Measurements from ENCODE around the gene ANKRD9.

The ANKRD9 gene

DNA sequence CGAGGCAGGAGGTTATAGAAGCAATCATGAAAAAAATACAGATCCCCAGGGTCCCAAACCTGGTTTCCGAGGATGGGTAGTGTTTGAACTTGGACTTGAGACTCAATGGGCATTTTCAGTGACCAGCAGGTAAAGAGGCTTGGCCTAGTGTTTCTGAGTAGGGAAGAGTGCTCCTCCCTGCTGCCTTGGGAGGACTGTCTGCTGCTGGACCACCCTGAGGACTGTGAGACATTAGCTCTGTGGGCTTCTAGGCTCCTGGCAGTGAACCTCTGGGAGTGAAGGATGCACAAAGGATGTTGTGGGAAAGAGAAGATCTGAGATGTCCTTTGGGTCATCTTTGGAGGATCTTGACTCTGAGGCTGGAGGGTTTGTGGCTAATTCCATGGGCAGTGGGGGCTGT lies 30.5 kb downstream of the ANKRD9 start:
- no peak overlapping the region for H3K4ac ChIP-seq (ENCODE audit: low read depth, low read length)
- H2BK5ac ChIP-seq (ENCODE audit: low read depth, low read length, poor library complexity) = no peak overlapping the region
- H2BK12ac ChIP-seq (ENCODE audit: low read length) = no peak overlapping the region
- H4K91ac ChIP-seq (ENCODE audit: low read depth, low read length) = no peak overlapping the region
- no peak overlapping the region for H4K12ac ChIP-seq (ENCODE audit: low read depth, low read length)
- H3K18ac ChIP-seq (ENCODE audit: low read length) = no peak overlapping the region
- no peak overlapping the region for H3K14ac ChIP-seq (ENCODE audit: low read length)
- H3K9ac ChIP-seq (ENCODE audit: low read length) = no peak overlapping the region
- no peak overlapping the region for H2AFZ ChIP-seq (ENCODE audit: insufficient read depth, low read length, poor library complexity)
- H3K4me2 ChIP-seq (ENCODE audit: low read length) = no peak overlapping the region
- no peaks in the 10 kb centered on the region for H3K27me3 ChIP-seq (ENCODE audit: insufficient read depth, low read length)
- WGBS (ENCODE audit: extremely low coverage, insufficient coverage, insufficient read length) = no CpG with 5 or more reads among the region's 2 CpGs
- H3K9me3 ChIP-seq (ENCODE audit: insufficient read depth, low read depth, low read length) = peaks cover 2% of the 10 kb centered on the region
- no peak overlapping the region for H3K23ac ChIP-seq (ENCODE audit: low read length)
- no peak overlapping the region for H4K8ac ChIP-seq (ENCODE audit: low read depth, low read length)
- H3K4me1 ChIP-seq (ENCODE audit: control insufficient read depth in 1 of 2, insufficient read depth in 2 of 2, low read length in 2 of 2) = peaks cover 2 to 3% of the 10 kb centered on the region in 2 experiments
- H2BK120ac ChIP-seq (ENCODE audit: insufficient read depth, low read length, poor library complexity) = no peak overlapping the region
- H3K27ac ChIP-seq (ENCODE audit: low read depth, low read length) = no peak overlapping the region
- no peak overlapping the region for H2AK5ac ChIP-seq (ENCODE audit: low read length)
- no peak overlapping the region for H3K4me3 ChIP-seq (ENCODE audit: low read depth, low read length)
- DNase-seq = no peak
- no peaks in the 10 kb centered on the region for H3K79me1 ChIP-seq (ENCODE audit: low read length)
- peaks cover 2 to 3% of the 10 kb centered on the region in 2 experiments for H3K36me3 ChIP-seq (ENCODE audit: control insufficient read depth in 1 of 2, insufficient read depth in 2 of 2, low read length in 2 of 2)
- H3K79me2 ChIP-seq (ENCODE audit: control insufficient read depth, insufficient read depth, low read length, poor library complexity) = no peaks in the 10 kb centered on the region

- Histone ChIP-seq H3K79me1 (ENCODE audit: low read length) (no peaks in the 10 kb centered on the region), H2BK12ac (ENCODE audit: low read length) (no peak overlapping the region), H3K4me3 (ENCODE audit: low read depth, low read length) (no peak overlapping the region), H3K4ac (ENCODE audit: low read depth, low read length) (no peak overlapping the region), H3K9ac (ENCODE audit: low read length) (no peak overlapping the region), H2BK120ac (ENCODE audit: insufficient read depth, low read length, poor library complexity) (no peak overlapping the region), H3K9me3 (ENCODE audit: insufficient read depth, low read depth, low read length) (peaks cover 2% of the 10 kb centered on the region), H3K36me3 (ENCODE audit: control insufficient read depth in 1 of 2, insufficient read depth in 2 of 2, low read length in 2 of 2) (peaks cover 3 to 4% of the 10 kb centered on the region in 2 experiments), H2AFZ (ENCODE audit: insufficient read depth, low read length, poor library complexity) (no peak overlapping the region), H3K79me2 (ENCODE audit: control insufficient read depth, insufficient read depth, low read length, poor library complexity) (no peaks in the 10 kb centered on the region), H3K27ac (ENCODE audit: low read depth, low read length) (no peak overlapping the region), H3K18ac (ENCODE audit: low read length) (no peak overlapping the region), H4K8ac (ENCODE audit: low read depth, low read length) (no peak overlapping the region), H3K27me3 (ENCODE audit: insufficient read depth, low read length) (no peaks in the 10 kb centered on the region), H2AK5ac (ENCODE audit: low read length) (no peak overlapping the region), H3K14ac (ENCODE audit: low read length) (no peak overlapping the region), H3K4me2 (ENCODE audit: low read length) (no peak overlapping the region), H4K12ac (ENCODE audit: low read depth, low read length) (no peak overlapping the region), H4K91ac (ENCODE audit: low read depth, low read length) (no peak overlapping the region), H2BK5ac (ENCODE audit: low read depth, low read length, poor library complexity) (no peak overlapping the region), H3K4me1 (ENCODE audit: control insufficient read depth in 1 of 2, insufficient read depth in 2 of 2, low read length in 2 of 2) (peaks cover 0 to 3% of the 10 kb centered on the region in 2 experiments), H3K23ac (ENCODE audit: low read length) (no peak overlapping the region)
- no peak for DNase-seq
- no CpG with 5 or more reads among the region's 5 CpGs for WGBS (ENCODE audit: extremely low coverage, insufficient coverage, insufficient read length)
Observed at GRCh38 chr14:102474934-102475333, 34.6 kb downstream of the ANKRD9 start.

DNA sequence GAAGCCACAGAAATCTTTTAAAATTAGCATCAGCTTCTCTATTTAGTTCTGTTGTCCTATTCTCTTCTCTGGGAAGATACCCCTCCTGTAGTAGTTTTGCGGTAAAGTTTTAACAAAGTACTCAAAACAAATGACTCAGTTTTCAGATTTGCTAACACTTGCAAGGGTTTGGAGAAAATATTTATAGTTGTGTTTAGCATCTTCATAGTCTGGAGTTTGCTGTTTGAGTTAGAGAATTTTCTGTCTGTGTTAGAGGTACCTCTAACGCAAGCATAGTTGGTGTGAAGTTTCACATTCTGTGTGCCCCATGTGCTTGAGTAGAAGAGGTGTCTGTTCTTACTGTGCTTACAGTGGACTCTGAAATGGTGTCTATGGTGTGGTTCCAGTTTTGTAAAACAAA lies 36.0 kb downstream of the ANKRD9 start:
- H2BK12ac ChIP-seq (ENCODE audit: low read length) = no peak overlapping the region
- no CpG with 5 or more reads among the region's 2 CpGs for WGBS (ENCODE audit: extremely low coverage, insufficient coverage, insufficient read length)
- DNase-seq = no peak
- no peak overlapping the region for H3K14ac ChIP-seq (ENCODE audit: low read length)
- H4K91ac ChIP-seq (ENCODE audit: low read depth, low read length) = no peak overlapping the region
- H4K8ac ChIP-seq (ENCODE audit: low read depth, low read length) = no peak overlapping the region
- no peak overlapping the region for H3K4me3 ChIP-seq (ENCODE audit: low read depth, low read length)
- H2AK5ac ChIP-seq (ENCODE audit: low read length) = no peak overlapping the region
- H3K9ac ChIP-seq (ENCODE audit: low read length) = no peak overlapping the region
- H2BK120ac ChIP-seq (ENCODE audit: insufficient read depth, low read length, poor library complexity) = no peak overlapping the region
- no peak overlapping the region for H3K27ac ChIP-seq (ENCODE audit: low read depth, low read length)
- H2BK5ac ChIP-seq (ENCODE audit: low read depth, low read length, poor library complexity) = no peak overlapping the region
- H3K4me1 ChIP-seq (ENCODE audit: control insufficient read depth in 1 of 2, insufficient read depth in 2 of 2, low read length in 2 of 2) = peaks cover 0 to 3% of the 10 kb centered on the region in 2 experiments
- no peak overlapping the region for H3K18ac ChIP-seq (ENCODE audit: low read length)
- no peak overlapping the region for H2AFZ ChIP-seq (ENCODE audit: insufficient read depth, low read length, poor library complexity)
- H3K36me3 ChIP-seq (ENCODE audit: control insufficient read depth in 1 of 2, insufficient read depth in 2 of 2, low read length in 2 of 2) = peaks cover 2 to 3% of the 10 kb centered on the region in 2 experiments
- H3K23ac ChIP-seq (ENCODE audit: low read length) = no peak overlapping the region
- H3K9me3 ChIP-seq (ENCODE audit: insufficient read depth, low read depth, low read length) = peaks cover 2% of the 10 kb centered on the region
- peaks cover 1% of the 10 kb centered on the region for H3K79me1 ChIP-seq (ENCODE audit: low read length)
- no peak overlapping the region for H3K4me2 ChIP-seq (ENCODE audit: low read length)
- H4K12ac ChIP-seq (ENCODE audit: low read depth, low read length) = no peak overlapping the region
- no peaks in the 10 kb centered on the region for H3K79me2 ChIP-seq (ENCODE audit: control insufficient read depth, insufficient read depth, low read length, poor library complexity)
- H3K27me3 ChIP-seq (ENCODE audit: insufficient read depth, low read length) = no peaks in the 10 kb centered on the region
- H3K4ac ChIP-seq (ENCODE audit: low read depth, low read length) = no peak overlapping the region

GRCh38 chr14:102472791-102473150 lies 36.8 kb downstream of the ANKRD9 start:
- peaks cover 2% of the 10 kb centered on the region for H3K9me3 ChIP-seq (ENCODE audit: insufficient read depth, low read depth, low read length)
- peaks cover 0 to 3% of the 10 kb centered on the region in 2 experiments for H3K4me1 ChIP-seq (ENCODE audit: control insufficient read depth in 1 of 2, insufficient read depth in 2 of 2, low read length in 2 of 2)
- no peak overlapping the region for H4K8ac ChIP-seq (ENCODE audit: low read depth, low read length)
- H3K79me1 ChIP-seq (ENCODE audit: low read length) = peaks cover 1% of the 10 kb centered on the region
- no peak overlapping the region for H2BK12ac ChIP-seq (ENCODE audit: low read length)
- no peak overlapping the region for H3K27ac ChIP-seq (ENCODE audit: low read depth, low read length)
- no peak overlapping the region for H3K18ac ChIP-seq (ENCODE audit: low read length)
- peaks cover 2 to 3% of the 10 kb centered on the region in 2 experiments for H3K36me3 ChIP-seq (ENCODE audit: control insufficient read depth in 1 of 2, insufficient read depth in 2 of 2, low read length in 2 of 2)
- no peak overlapping the region for H2AFZ ChIP-seq (ENCODE audit: insufficient read depth, low read length, poor library complexity)
- no peak overlapping the region for H3K4ac ChIP-seq (ENCODE audit: low read depth, low read length)
- no peak overlapping the region for H2BK120ac ChIP-seq (ENCODE audit: insufficient read depth, low read length, poor library complexity)
- no CpG with 5 or more reads among the region's 9 CpGs for WGBS (ENCODE audit: extremely low coverage, insufficient coverage, insufficient read length)
- H3K23ac ChIP-seq (ENCODE audit: low read length) = no peak overlapping the region
- H3K4me3 ChIP-seq (ENCODE audit: low read depth, low read length) = no peak overlapping the region
- no peak overlapping the region for H2AK5ac ChIP-seq (ENCODE audit: low read length)
- H3K14ac ChIP-seq (ENCODE audit: low read length) = no peak overlapping the region
- no peak for DNase-seq
- H3K27me3 ChIP-seq (ENCODE audit: insufficient read depth, low read length) = no peaks in the 10 kb centered on the region
- H4K91ac ChIP-seq (ENCODE audit: low read depth, low read length) = no peak overlapping the region
- H3K9ac ChIP-seq (ENCODE audit: low read length) = no peak overlapping the region
- H2BK5ac ChIP-seq (ENCODE audit: low read depth, low read length, poor library complexity) = no peak overlapping the region
- H3K79me2 ChIP-seq (ENCODE audit: control insufficient read depth, insufficient read depth, low read length, poor library complexity) = no peaks in the 10 kb centered on the region
- H4K12ac ChIP-seq (ENCODE audit: low read depth, low read length) = no peak overlapping the region
- no peak overlapping the region for H3K4me2 ChIP-seq (ENCODE audit: low read length)

Measured in trophoblast cell (in vitro differentiated cells and primary cell).